ENCODE data around the gene ISOC1.

Gene ISOC1

GRCh38 chr5:129122560-129122959 lies 28.0 kb downstream of the ISOC1 start:
- Histone ChIP-seq H4K20me1 (ENCODE audit: control insufficient read depth, insufficient read depth, low read depth, low read length) (no peaks in the 10 kb centered on the region), H3K79me2 (ENCODE audit: control insufficient read depth, low read length) (no peaks in the 10 kb centered on the region), H3F3A (ENCODE audit: control insufficient read depth, insufficient read depth) (no peaks in the 10 kb centered on the region), H3K4me3 (ENCODE audit: low read length) (no peak overlapping the region), H3K4me2 (ENCODE audit: low read length) (no peak overlapping the region), H3K36me3 (ENCODE audit: control insufficient read depth, low read length) (no peaks in the 10 kb centered on the region), H3K9me2 (replicated peaks; ENCODE audit: control insufficient read depth, low read length) (no peaks in the 10 kb centered on the region), H3K27ac (ENCODE audit: low read depth, low read length) (no peak overlapping the region), H3K9me3 (ENCODE audit: control insufficient read depth, insufficient read depth, low read length) (no peaks in the 10 kb centered on the region), H3K27me3 (ENCODE audit: control insufficient read depth, low read length) (no peaks in the 10 kb centered on the region), H3K4me1 (ENCODE audit: control insufficient read depth, low read length) (no peaks in the 10 kb centered on the region)
- no peak for TF ChIP-seq EZH2phosphoT487 (IDR thresholded peaks at IDR 0.05; ENCODE audit: borderline replicate concordance, low read length)
- TF ChIP-seq CTCF (IDR thresholded peaks at IDR 0.05; ENCODE audit: low read depth, low read length, poor library complexity, severe bottlenecking): no peak

GRCh38 chr5:129124608-129125007 lies 30.1 kb downstream of the ISOC1 start:
- Histone ChIP-seq H3K36me3 (ENCODE audit: control insufficient read depth, low read length) (no peaks in the 10 kb centered on the region), H3K4me3 (ENCODE audit: low read length) (no peak overlapping the region), H3K79me2 (ENCODE audit: control insufficient read depth, low read length) (no peaks in the 10 kb centered on the region), H3K4me2 (ENCODE audit: low read length) (no peak overlapping the region), H3K9me2 (replicated peaks; ENCODE audit: control insufficient read depth, low read length) (no peaks in the 10 kb centered on the region), H3K4me1 (ENCODE audit: control insufficient read depth, low read length) (no peaks in the 10 kb centered on the region), H3K27me3 (ENCODE audit: control insufficient read depth, low read length) (no peaks in the 10 kb centered on the region), H3K27ac (ENCODE audit: low read depth, low read length) (no peak overlapping the region), H3K9me3 (ENCODE audit: control insufficient read depth, insufficient read depth, low read length) (no peaks in the 10 kb centered on the region), H3F3A (ENCODE audit: control insufficient read depth, insufficient read depth) (no peaks in the 10 kb centered on the region), H4K20me1 (ENCODE audit: control insufficient read depth, insufficient read depth, low read depth, low read length) (no peaks in the 10 kb centered on the region)
- TF ChIP-seq EZH2phosphoT487 (IDR thresholded peaks at IDR 0.05; ENCODE audit: borderline replicate concordance, low read length): no peak
- TF ChIP-seq CTCF (IDR thresholded peaks at IDR 0.05; ENCODE audit: low read depth, low read length, poor library complexity, severe bottlenecking): no peak

- H3K79me2 ChIP-seq (ENCODE audit: control insufficient read depth, low read length): no peaks in the 10 kb centered on the region
- H3K4me2 ChIP-seq (ENCODE audit: low read length): no peak overlapping the region
- no peaks in the 10 kb centered on the region for H3K9me2 ChIP-seq (replicated peaks; ENCODE audit: control insufficient read depth, low read length)
- H3K9me3 ChIP-seq (ENCODE audit: control insufficient read depth, insufficient read depth, low read length): no peaks in the 10 kb centered on the region
- H3K4me3 ChIP-seq (ENCODE audit: low read length): no peak overlapping the region
- H3K27ac ChIP-seq (ENCODE audit: low read depth, low read length): no peak overlapping the region
- H3K36me3 ChIP-seq (ENCODE audit: control insufficient read depth, low read length): no peaks in the 10 kb centered on the region
- no peaks in the 10 kb centered on the region for H3K27me3 ChIP-seq (ENCODE audit: control insufficient read depth, low read length)
- no peaks in the 10 kb centered on the region for H4K20me1 ChIP-seq (ENCODE audit: control insufficient read depth, insufficient read depth, low read depth, low read length)
- no peaks in the 10 kb centered on the region for H3F3A ChIP-seq (ENCODE audit: control insufficient read depth, insufficient read depth)
- no peaks in the 10 kb centered on the region for H3K4me1 ChIP-seq (ENCODE audit: control insufficient read depth, low read length)
- TF ChIP-seq CTCF (IDR thresholded peaks at IDR 0.05; ENCODE audit: low read depth, low read length, poor library complexity, severe bottlenecking): no peak
- TF ChIP-seq EZH2phosphoT487 (IDR thresholded peaks at IDR 0.05; ENCODE audit: borderline replicate concordance, low read length): no peak
These were observed 31.3 kb downstream of the ISOC1 start for GRCh38 chr5:129125819-129126218.

- H3K27ac ChIP-seq (ENCODE audit: low read depth, low read length): no peak overlapping the region
- no peak for TF ChIP-seq CTCF (IDR thresholded peaks at IDR 0.05; ENCODE audit: low read depth, low read length, poor library complexity, severe bottlenecking)
- no peak for TF ChIP-seq EZH2phosphoT487 (IDR thresholded peaks at IDR 0.05; ENCODE audit: borderline replicate concordance, low read length)
- H3K4me1 ChIP-seq (ENCODE audit: control insufficient read depth, low read length): no peaks in the 10 kb centered on the region
These were observed 39.0 kb downstream of the ISOC1 start for GRCh38 chr5:129133553-129133952.

More at GRCh38 chr5:129133553-129133952, 39.0 kb downstream of the ISOC1 start:
- H3K9me3 ChIP-seq (ENCODE audit: control insufficient read depth, insufficient read depth, low read length): no peaks in the 10 kb centered on the region
- no peaks in the 10 kb centered on the region for H3F3A ChIP-seq (ENCODE audit: control insufficient read depth, insufficient read depth)
- no peak overlapping the region for H3K4me2 ChIP-seq (ENCODE audit: low read length)
- H4K20me1 ChIP-seq (ENCODE audit: control insufficient read depth, insufficient read depth, low read depth, low read length): no peaks in the 10 kb centered on the region
- H3K27me3 ChIP-seq (ENCODE audit: control insufficient read depth, low read length): no peaks in the 10 kb centered on the region
- no peaks in the 10 kb centered on the region for H3K9me2 ChIP-seq (replicated peaks; ENCODE audit: control insufficient read depth, low read length)
- H3K4me3 ChIP-seq (ENCODE audit: low read length): no peak overlapping the region
- no peaks in the 10 kb centered on the region for H3K36me3 ChIP-seq (ENCODE audit: control insufficient read depth, low read length)
- H3K79me2 ChIP-seq (ENCODE audit: control insufficient read depth, low read length): no peaks in the 10 kb centered on the region

All from DOHH2 (cell line).